PC-3 (cell line): Measurements from ENCODE around the gene UCN2. TPM values are rescaled to one million over a fixed set of nuclear protein-coding genes. Genes with fewer than 3 reads are reported as not detected.

Experiments
- ATAC-seq: fragments of 200-7000 bp; cut with Tn5 transposase; 2 replicates; pipeline ENCODE4 v1.9.1; 2020; ENCODE audit warnings: mild to moderate bottlenecking, moderate library complexity
- BruUV-seq: library from RNA; stranded (reverse); fragments of 400-500 nt; replicated peaks from 2 replicates; lab custom pipeline; 2021; lab: Mats Ljungman, UMichigan
- CTCF ChIA-PET: fragments of 300-600 bp; sonication (Branson Sonifier 250); formaldehyde crosslinking; loops from one replicate; lab custom pipeline; 2022; ENCODE audit warnings: antibody characterized with exemption; lab: Charles Lee
- POLR2A ChIA-PET: fragments of 300-600 bp; sonication (Branson Sonifier 250); formaldehyde crosslinking; loops from one replicate; lab custom pipeline; 2022; ENCODE audit warnings: antibody characterized with exemption; ENCODE audit not compliant: unreplicated experiment; lab: Charles Lee
- DNase-seq: peaks from one replicate; pipeline ENCODE4 v3.0.0-alpha.2; 2015
- H2AFZ ChIP-seq: fragments of 300-600 bp; sonication (generic); 2 replicates; pipeline ENCODE4 v1.6.0; 2016; ENCODE audit warnings: antibody characterized with exemption, low read length
- H3F3A ChIP-seq: fragments of 300-600 bp; sonication (generic); one replicate; pipeline ENCODE4 v1.6.0; 2017; ENCODE audit warnings: antibody characterized with exemption, low read length, control low read depth, mild to moderate bottlenecking; ENCODE audit not compliant: unreplicated experiment
- H3K27ac ChIP-seq: fragments of 300-600 bp; sonication (generic); 2 replicates; pipeline ENCODE4 v1.5.1; 2016; ENCODE audit warnings: mild to moderate bottlenecking, low read length
- H3K27me3 ChIP-seq: fragments of 300-600 bp; sonication (generic); 2 replicates; pipeline ENCODE4 v1.6.1; 2016; ENCODE audit warnings: low read length, mixed read lengths
- H3K36me3 ChIP-seq: fragments of 300-600 bp; sonication (generic); 2 replicates; pipeline ENCODE4 v1.6.1; 2016; ENCODE audit warnings: low read depth, mixed run types, low read length, mixed read lengths
- H3K4me1 ChIP-seq: fragments of 300-600 bp; sonication (generic); 2 replicates; pipeline ENCODE4 v1.5.1; 2016; ENCODE audit warnings: low read length; ENCODE audit not compliant: insufficient read depth
- H3K4me2 ChIP-seq: fragments of 300-600 bp; sonication (generic); 2 replicates; pipeline ENCODE4 v1.6.0; 2016; ENCODE audit warnings: low read length
- H3K4me3 ChIP-seq: fragments of 300-600 bp; sonication (generic); 2 replicates; pipeline ENCODE4 v1.5.1; 2016; ENCODE audit warnings: mild to moderate bottlenecking, low read length, mixed read lengths
- H3K79me2 ChIP-seq: fragments of 300-600 bp; sonication (generic); 2 replicates; pipeline ENCODE4 v1.6.1; 2017; ENCODE audit warnings: low read length, mixed read lengths
- H3K9ac ChIP-seq: fragments of 300-600 bp; sonication (generic); 2 replicates; pipeline ENCODE4 v1.6.0; 2016; ENCODE audit warnings: mild to moderate bottlenecking, low read length
- H3K9me2 ChIP-seq: fragments of 300-600 bp; sonication (generic); replicated peaks from 2 replicates; pipeline ENCODE4 v1.6.1; 2016; ENCODE audit warnings: mixed run types, low read length, mixed read lengths
- H3K9me3 ChIP-seq: fragments of 300-600 bp; sonication (generic); 2 replicates; pipeline ENCODE4 v1.6.1; 2016; ENCODE audit warnings: low read length, mixed read lengths
- H4K20me1 ChIP-seq: fragments of 300-600 bp; sonication (generic); 2 replicates; pipeline ENCODE4 v1.6.1; 2016; ENCODE audit warnings: low read length, mixed read lengths
- CTCF ChIP-seq: fragments of 300-600 bp; sonication (generic); conservative IDR thresholded peaks from 2 replicates; pipeline ENCODE4 v1.5.1; 2017; ENCODE audit warnings: antibody characterized with exemption, low read depth, mild to moderate bottlenecking, low read length
- EZH2 ChIP-seq: fragments of 300-600 bp; sonication (generic); IDR thresholded peaks from one replicate; pipeline ENCODE4 v1.6.1; 2017; ENCODE audit warnings: antibody characterized with exemption, mild to moderate bottlenecking, low read length; ENCODE audit not compliant: unreplicated experiment
- EZH2phosphoT487 ChIP-seq: fragments of 300-600 bp; sonication (generic); IDR thresholded peaks from 2 replicates; pipeline ENCODE4 v1.6.1; 2018; ENCODE audit warnings: mild to moderate bottlenecking, antibody characterized with exemption, low read length, borderline replicate concordance
- intact Hi-C: fragments of 100-400 bp; cut with micrococcal nuclease; formaldehyde crosslinking; loops from 2 replicates; pipeline ENCODE4 v1.9.0; 2023
- total RNA-seq: library from RNA; depleted of rRNA; stranded (reverse); fragments of >200 nt; gene quantifications from 2 replicates; pipeline ENCODE4 v1.2.3, GENCODE V29; 2014

UCN2 gene
- total RNA-seq, 1 experiment from 2014 or later = 0.91 TPM

DNA sequence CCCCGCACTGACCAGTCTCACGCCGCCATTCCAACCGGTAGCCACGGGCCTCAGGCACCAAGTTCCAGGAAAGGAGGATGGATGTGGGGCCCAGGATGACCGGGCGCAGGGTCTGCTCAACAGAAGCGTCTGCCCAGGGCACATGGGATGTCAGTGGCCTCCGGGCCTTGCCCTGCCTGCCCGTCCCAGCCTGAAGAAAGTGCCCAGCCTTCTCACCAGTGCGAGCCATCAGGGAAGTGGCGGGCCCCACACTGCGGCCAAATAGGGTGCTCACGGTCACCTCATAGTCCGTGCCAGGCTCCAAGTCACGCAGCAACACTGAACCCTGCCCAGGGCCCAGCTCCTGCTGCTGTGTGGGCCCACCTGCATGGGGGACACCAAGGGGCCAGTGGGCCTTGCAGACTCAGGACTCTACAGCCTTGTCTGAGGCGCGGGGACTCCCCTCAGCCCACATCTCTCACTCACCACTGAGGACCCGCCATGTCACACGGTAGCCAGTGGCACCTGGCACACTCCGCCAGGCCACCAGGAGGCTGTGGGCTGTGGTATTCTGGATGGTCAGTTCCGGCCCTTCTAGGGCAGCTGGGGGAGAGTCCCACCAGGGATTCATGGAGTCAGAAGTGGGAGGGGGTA lies 28.4 kb upstream of the UCN2 start:
- BruUV-seq = no TSS peak
- Histone ChIP-seq H3K4me1 (peaks cover 23% of the 10 kb centered on the region), H3K79me2 (no peaks in the 10 kb centered on the region), H4K20me1 (no peaks in the 10 kb centered on the region), H3K36me3 (no peaks in the 10 kb centered on the region), H3K9ac (no peak overlapping the region), H3K4me2 (no peak overlapping the region), H3K9me3 (no peaks in the 10 kb centered on the region), H3K9me2 (no peaks in the 10 kb centered on the region), H3K27me3 (no peaks in the 10 kb centered on the region), H3F3A (no peaks in the 10 kb centered on the region), H3K27ac (no peak overlapping the region), H3K4me3 (no peak overlapping the region), H2AFZ (no peak overlapping the region)
- TF ChIP-seq EZH2 = no peak
- no peak for TF ChIP-seq EZH2phosphoT487
- TF ChIP-seq CTCF = no peak
- ChIA-PET POLR2A (no interaction called here), CTCF (no interaction called here)
- DNase-seq (no peak), ATAC-seq (no peak)
- intact Hi-C loops = no loop called here

DNA sequence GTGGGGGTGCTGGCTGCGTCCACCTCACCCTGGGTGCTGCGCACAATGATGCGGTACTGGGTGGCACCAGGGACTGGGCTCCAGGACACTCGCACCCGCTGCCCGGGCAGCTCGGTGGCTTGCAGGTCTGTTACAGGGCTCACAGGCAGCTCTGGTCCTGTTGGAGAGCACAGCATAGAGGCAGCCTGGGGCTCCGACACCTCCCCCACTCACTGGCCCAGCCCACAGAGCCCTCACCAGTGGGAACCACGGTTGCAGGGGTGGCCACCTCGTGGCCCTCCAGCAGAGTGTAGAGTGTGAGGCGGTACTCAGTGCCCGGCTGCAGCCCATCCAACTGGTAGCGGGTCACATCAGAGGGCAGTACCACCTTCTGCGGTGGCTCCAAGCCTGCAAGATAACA lies 27.9 kb upstream of the UCN2 start:
- H3K27ac ChIP-seq = no peak overlapping the region
- H2AFZ ChIP-seq = no peak overlapping the region
- no peaks in the 10 kb centered on the region for H4K20me1 ChIP-seq

More for the DNA sequence above, 27.9 kb upstream of the UCN2 start:
- no peaks in the 10 kb centered on the region for H3K9me2 ChIP-seq
- no peaks in the 10 kb centered on the region for H3K9me3 ChIP-seq
- H3K79me2 ChIP-seq = no peaks in the 10 kb centered on the region
- ATAC-seq = no peak
- no peak overlapping the region for H3K4me3 ChIP-seq
- ChIA-PET POLR2A (no interaction called here), CTCF (interaction anchor here (0.5 kb wide), 1 partner anchor 11 kb away, joined by 8 read pairs; no protein-coding TSS in a partner anchor)
- no peaks in the 10 kb centered on the region for H3K36me3 ChIP-seq
- no TSS peak for BruUV-seq
- no peak overlapping the region for H3K9ac ChIP-seq
- no peaks in the 10 kb centered on the region for H3F3A ChIP-seq
- no peak overlapping the region for H3K4me2 ChIP-seq
- no peaks in the 10 kb centered on the region for H3K27me3 ChIP-seq
- TF ChIP-seq EZH2 (no peak), CTCF (no peak), EZH2phosphoT487 (no peak)
- DNase-seq = no peak
- peaks cover 18% of the 10 kb centered on the region for H3K4me1 ChIP-seq
- intact Hi-C loops = no loop called here
